ENCODE results near the gene LCNL1. TPM values are rescaled to one million over a fixed set of nuclear protein-coding genes. Genes with fewer than 3 reads are reported as not detected.
A peak's percentile ranks its signal among the peaks of the same experiment; 100 is the strongest.

LCNL1 gene
- total RNA-seq, 1 experiment from 2014 or later: 0.82 TPM

GRCh38 chr9:137026828-137027227, 44.0 kb downstream of the LCNL1 start:
- CTCF ChIA-PET: no interaction called here
- H3K36me3 ChIP-seq (ENCODE audit: control insufficient read depth, insufficient read depth, low read length): no peaks in the 10 kb centered on the region
- no peak for TF ChIP-seq POLR2AphosphoS5 (IDR thresholded peaks at IDR 0.05; ENCODE audit: low read depth, low read length)
- TF ChIP-seq REST (IDR thresholded peaks at IDR 0.05; ENCODE audit: insufficient read depth in 1 of 2, low read depth in 2 of 2, low read length in 1 of 2): no peak
- TF ChIP-seq SIN3A (IDR thresholded peaks at IDR 0.05; ENCODE audit: borderline replicate concordance, insufficient read depth, low read depth, low read length): no peak
- no peak for TF ChIP-seq CTCF (IDR thresholded peaks at IDR 0.05)
- TF ChIP-seq TCF7L2 (IDR thresholded peaks at IDR 0.05; ENCODE audit: low read depth, low read length): no peak
- BruUV-seq (replicated peaks): no TSS peak
- no peaks in the 10 kb centered on the region for H3K9me3 ChIP-seq (ENCODE audit: control insufficient read depth, insufficient read depth, low read depth, low read length)
- intact Hi-C loops (cut with micrococcal nuclease; ENCODE audit: unreplicated experiment) (no loop called here), in situ Hi-C loops (cut with HindIII; ENCODE audit: low pct_unique_long_range_greater_than_20kb, low sequenced_read_pairs) (no loop called here)
- H3K4me1 ChIP-seq (ENCODE audit: control insufficient read depth, insufficient read depth, low read length): peaks cover 28% of the 10 kb centered on the region
- ATAC-seq (no peak), DNase-seq (ENCODE audit: low read depth, low spot score) (no peak)
- POLR2A ChIA-PET: no interaction called here
- no peaks in the 10 kb centered on the region for H3K27me3 ChIP-seq (ENCODE audit: control insufficient read depth, insufficient read depth, low read length)
- no peak overlapping the region for H3K27ac ChIP-seq (ENCODE audit: low read length)
- H3K4me3 ChIP-seq (ENCODE audit: low read depth in 2 of 2, low read length in 2 of 2): no peak overlapping the region; a peak in 1 of 4 replicates

GRCh38 chr9:137027369-137028262, 44.8 kb downstream of the LCNL1 start, which contains the start of gene ABCA2:
ABCA2 (minus strand) TSS chr9:137028237; CDS start chr9:137028140, 97 bp downstream.
- POLR2A ChIA-PET: no interaction called here
- no peaks in the 10 kb centered on the region for H3K9me3 ChIP-seq (ENCODE audit: control insufficient read depth, insufficient read depth, low read depth, low read length)
- H3K27me3 ChIP-seq (ENCODE audit: control insufficient read depth, insufficient read depth, low read length): no peaks in the 10 kb centered on the region
- H3K4me3 ChIP-seq (ENCODE audit: low read depth in 2 of 2, low read length in 2 of 2): peak within 1 kb of the TSS; percentile 43 to 53
- in situ Hi-C loops (cut with HindIII; ENCODE audit: low pct_unique_long_range_greater_than_20kb, low sequenced_read_pairs): no loop called here
- CTCF ChIA-PET: no interaction called here
- no peak for DNase-seq (ENCODE audit: low read depth, low spot score)
- intact Hi-C loops (cut with micrococcal nuclease; ENCODE audit: unreplicated experiment): no loop called here
- no peaks in the 10 kb centered on the region for H3K36me3 ChIP-seq (ENCODE audit: control insufficient read depth, insufficient read depth, low read length)
- BruUV-seq (replicated peaks): no TSS peak
- peaks cover 28% of the 10 kb centered on the region for H3K4me1 ChIP-seq (ENCODE audit: control insufficient read depth, insufficient read depth, low read length)
- H3K27ac ChIP-seq (ENCODE audit: low read length): no peak within 1 kb of the TSS
- peak; percentile 29 for ATAC-seq
- TF ChIP-seq POLR2AphosphoS5 (IDR thresholded peaks at IDR 0.05; ENCODE audit: low read depth, low read length): no peak
- no peak for TF ChIP-seq TCF7L2 (IDR thresholded peaks at IDR 0.05; ENCODE audit: low read depth, low read length)
- TF ChIP-seq REST (IDR thresholded peaks at IDR 0.05; ENCODE audit: insufficient read depth in 1 of 2, low read depth in 2 of 2, low read length in 1 of 2): no peak
- no peak for TF ChIP-seq CTCF (IDR thresholded peaks at IDR 0.05)
- TF ChIP-seq SIN3A (IDR thresholded peaks at IDR 0.05; ENCODE audit: borderline replicate concordance, insufficient read depth, low read depth, low read length): no peak

Measured in Panc1 (cell line).